ENCODE results near the gene PAGR1.

- TF ChIP-seq KDM4A (IDR thresholded peaks at IDR 0.05; ENCODE audit: low read depth, low read length, severe bottlenecking): no peak
- TF ChIP-seq RAD21 (IDR thresholded peaks at IDR 0.05 in 1 of 2, conservative IDR thresholded peaks at IDR 0.05 in 1 of 2; ENCODE audit: low read depth in 2 of 2, low read length in 2 of 2): no peak
- TF ChIP-seq, protein P1, sequence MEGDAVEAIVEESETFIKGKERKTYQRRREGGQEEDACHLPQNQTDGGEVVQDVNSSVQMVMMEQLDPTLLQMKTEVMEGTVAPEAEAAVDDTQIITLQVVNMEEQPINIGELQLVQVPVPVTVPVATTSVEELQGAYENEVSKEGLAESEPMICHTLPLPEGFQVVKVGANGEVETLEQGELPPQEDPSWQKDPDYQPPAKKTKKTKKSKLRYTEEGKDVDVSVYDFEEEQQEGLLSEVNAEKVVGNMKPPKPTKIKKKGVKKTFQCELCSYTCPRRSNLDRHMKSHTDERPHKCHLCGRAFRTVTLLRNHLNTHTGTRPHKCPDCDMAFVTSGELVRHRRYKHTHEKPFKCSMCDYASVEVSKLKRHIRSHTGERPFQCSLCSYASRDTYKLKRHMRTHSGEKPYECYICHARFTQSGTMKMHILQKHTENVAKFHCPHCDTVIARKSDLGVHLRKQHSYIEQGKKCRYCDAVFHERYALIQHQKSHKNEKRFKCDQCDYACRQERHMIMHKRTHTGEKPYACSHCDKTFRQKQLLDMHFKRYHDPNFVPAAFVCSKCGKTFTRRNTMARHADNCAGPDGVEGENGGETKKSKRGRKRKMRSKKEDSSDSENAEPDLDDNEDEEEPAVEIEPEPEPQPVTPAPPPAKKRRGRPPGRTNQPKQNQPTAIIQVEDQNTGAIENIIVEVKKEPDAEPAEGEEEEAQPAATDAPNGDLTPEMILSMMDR (IDR thresholded peaks at IDR 0.05; ENCODE audit: control extremely low read depth in 1 of 3, insufficient read depth in 1 of 3, low read depth in 1 of 3, low read length in 3 of 3): no peak
- no peak for TF ChIP-seq POLR2AphosphoS5 (IDR thresholded peaks at IDR 0.05; ENCODE audit: low read depth, low read length)
- TF ChIP-seq TEAD4 (IDR thresholded peaks at IDR 0.05; ENCODE audit: low read depth, low read length): no peak
- no peak for TF ChIP-seq SRF (IDR thresholded peaks at IDR 0.05; ENCODE audit: low read depth, low read length)
- no peak for TF ChIP-seq POLR2A (IDR thresholded peaks at IDR 0.05; ENCODE audit: control extremely low read depth in 1 of 2, low read depth in 2 of 2, low read length in 2 of 2)
- TF ChIP-seq, protein P2, sequence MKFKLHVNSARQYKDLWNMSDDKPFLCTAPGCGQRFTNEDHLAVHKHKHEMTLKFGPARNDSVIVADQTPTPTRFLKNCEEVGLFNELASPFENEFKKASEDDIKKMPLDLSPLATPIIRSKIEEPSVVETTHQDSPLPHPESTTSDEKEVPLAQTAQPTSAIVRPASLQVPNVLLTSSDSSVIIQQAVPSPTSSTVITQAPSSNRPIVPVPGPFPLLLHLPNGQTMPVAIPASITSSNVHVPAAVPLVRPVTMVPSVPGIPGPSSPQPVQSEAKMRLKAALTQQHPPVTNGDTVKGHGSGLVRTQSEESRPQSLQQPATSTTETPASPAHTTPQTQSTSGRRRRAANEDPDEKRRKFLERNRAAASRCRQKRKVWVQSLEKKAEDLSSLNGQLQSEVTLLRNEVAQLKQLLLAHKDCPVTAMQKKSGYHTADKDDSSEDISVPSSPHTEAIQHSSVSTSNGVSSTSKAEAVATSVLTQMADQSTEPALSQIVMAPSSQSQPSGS (IDR thresholded peaks at IDR 0.05; ENCODE audit: low read length): no peak
- TF ChIP-seq EP300 (IDR thresholded peaks at IDR 0.05; ENCODE audit: borderline replicate concordance in 1 of 2, low read depth in 2 of 2, low read length in 2 of 2): no peak
Observed at GRCh38 chr16:29836623-29837022, 20.7 kb downstream of the PAGR1 start.
